Daoy (cell line): ENCODE measurements around the gene TM7SF3. TPM values are rescaled to one million over a fixed set of nuclear protein-coding genes. Genes with fewer than 3 reads are reported as not detected.
"Not testable (repeated sequence)": the region's sequence is repeated elsewhere in the genome, so short reads cannot be mapped to it uniquely, and the experiment has no call there.

Source experiments
- DNase-seq: peaks from one replicate; pipeline ENCODE4 v3.0.0-alpha.2; 2015; ENCODE audit warnings: low read depth
- total RNA-seq: library from RNA; depleted of rRNA; stranded (reverse); fragments of >200 nt; shearing (Covaris generic); gene quantifications from 2 replicates; pipeline ENCODE4 v1.2.3, GENCODE V29; 2014

The TM7SF3 gene
- total RNA-seq, 1 experiment from 2014 or later, result 66.8 TPM

DNA sequence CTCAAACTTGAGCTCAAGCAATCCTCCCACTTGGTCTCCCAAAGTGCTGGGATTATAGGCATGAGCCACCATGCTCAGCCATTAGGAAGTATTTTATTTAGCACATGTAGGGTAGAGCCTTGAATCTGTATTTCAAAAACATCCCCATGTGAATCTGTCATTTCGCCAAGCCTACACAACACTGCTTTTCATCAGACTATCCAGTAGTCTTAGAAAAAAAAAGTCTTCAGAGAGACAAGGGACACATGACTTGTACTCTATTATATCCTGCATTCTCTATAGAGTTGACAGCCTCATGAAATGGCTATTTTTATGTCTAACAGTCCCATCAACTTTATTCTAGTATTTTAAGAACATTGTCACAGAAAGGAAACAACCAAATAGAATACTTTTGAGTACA, 35.4 kb downstream of the TM7SF3 start:
- no peak for DNase-seq

- no peak for DNase-seq
These were observed 37.5 kb downstream of the TM7SF3 start for GRCh38 chr12:26976687-26977086.

DNA sequence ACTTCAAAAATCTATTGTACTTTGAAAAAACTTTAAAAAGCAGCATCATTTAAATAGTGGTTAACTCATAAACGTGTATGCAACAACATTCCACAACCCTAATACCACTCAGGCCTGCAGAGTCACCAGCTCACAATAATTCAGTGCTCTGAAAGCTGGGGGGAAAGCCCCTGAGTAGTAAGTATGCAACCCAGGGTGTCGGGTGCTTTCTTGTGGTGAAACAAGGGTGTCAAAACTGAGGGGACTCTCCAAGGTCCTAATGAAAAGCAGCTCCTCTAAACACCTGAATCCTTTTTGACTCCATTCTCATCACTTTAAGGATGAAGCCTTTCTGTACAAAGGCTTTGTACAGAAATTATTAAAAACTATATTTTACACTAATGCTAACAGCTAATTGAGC, 42.2 kb downstream of the TM7SF3 start:
- no peak for DNase-seq

DNA sequence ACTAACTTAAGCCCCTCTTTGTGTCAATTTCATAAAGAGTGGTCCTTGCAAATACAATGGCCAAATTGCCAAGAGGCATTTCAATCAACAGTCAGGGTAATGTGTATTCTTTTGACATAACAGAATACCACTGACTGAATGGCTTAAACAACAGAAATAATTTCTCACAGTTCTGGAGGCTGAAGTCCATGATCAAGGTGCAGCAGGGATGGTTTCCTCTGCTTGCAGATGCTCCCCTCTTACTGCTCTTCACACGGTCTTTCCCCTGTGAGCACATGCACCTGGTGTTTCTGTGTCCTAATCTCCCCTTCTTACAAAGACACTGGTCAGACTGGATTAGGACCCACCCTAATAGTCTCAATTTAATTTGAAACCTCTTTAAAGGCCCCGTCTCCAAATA, 44.0 kb downstream of the TM7SF3 start:
- no peak for DNase-seq

DNA sequence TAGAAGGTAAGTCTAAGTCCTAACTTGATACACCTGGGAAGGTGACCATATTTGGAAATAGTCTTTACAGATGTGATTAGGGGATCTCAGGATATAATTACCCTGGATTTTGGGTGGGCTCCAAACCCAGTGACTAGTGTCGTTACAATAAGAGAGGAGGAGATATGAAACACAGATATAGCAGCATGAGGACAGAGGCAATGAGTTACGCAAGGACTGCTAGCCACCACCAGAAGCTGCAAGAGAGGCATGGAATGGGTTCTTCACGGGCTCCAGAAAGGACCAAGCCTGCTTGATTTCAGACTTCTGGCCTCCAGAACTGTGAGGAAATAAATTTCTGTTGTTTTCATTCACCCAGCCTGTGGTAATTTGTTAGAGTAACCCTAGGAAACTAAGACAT, 47.3 kb downstream of the TM7SF3 start:
- DNase-seq, result no peak

DNA sequence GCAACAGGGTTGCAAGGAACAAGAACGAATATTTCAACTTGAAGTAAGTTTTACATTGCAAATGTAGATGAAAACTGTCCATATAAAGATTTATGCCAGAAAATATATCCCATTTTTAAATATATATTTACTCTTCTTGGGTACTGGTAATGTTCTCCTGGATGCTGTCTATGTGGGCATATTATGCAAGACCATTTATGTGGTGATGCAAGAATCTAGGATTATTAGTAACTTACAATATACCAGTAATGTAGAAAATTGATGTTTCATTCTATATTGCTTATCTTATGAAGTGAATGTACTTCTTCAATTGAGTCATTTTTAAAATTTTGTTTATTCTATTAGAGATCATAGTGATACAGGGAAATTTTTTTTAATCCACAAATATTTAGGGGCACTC, 50.8 kb downstream of the TM7SF3 start:
- no peak for DNase-seq

- DNase-seq, result no peak
These were observed 52.4 kb downstream of the TM7SF3 start for GRCh38 chr12:26961803-26962202.

- DNase-seq, result not testable (repeated sequence)
These were observed 52.8 kb downstream of the TM7SF3 start for GRCh38 chr12:26961391-26961790.

GRCh38 chr12:26954027-26954426, 60.2 kb downstream of the TM7SF3 start:
- no peak for DNase-seq

DNA sequence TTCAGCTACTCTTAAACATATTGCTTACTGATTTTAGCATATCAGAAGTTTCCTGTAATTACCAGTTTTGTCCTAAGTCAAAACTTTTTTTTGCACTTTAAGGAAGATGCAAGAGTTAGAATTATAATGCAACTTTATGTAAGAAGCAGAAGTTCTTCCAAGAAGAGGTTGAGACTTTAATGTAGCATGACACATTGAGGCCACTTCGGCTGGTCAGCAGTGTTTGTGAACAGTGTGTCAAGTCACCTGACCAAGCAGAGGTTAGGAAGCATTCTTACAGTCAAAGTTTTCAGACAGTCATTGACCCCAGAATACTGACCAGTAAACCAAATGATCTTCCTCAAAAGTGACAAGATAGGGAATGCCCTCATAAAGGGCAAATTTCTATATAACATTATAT, 60.7 kb downstream of the TM7SF3 start:
- no peak for DNase-seq

- no peak for DNase-seq
These were observed 65.9 kb downstream of the TM7SF3 start for GRCh38 chr12:26948309-26948708.

- DNase-seq, result no peak
These were observed 73.0 kb downstream of the TM7SF3 start for GRCh38 chr12:26941215-26941594.

- peak; percentile 11 for DNase-seq
These were observed 73.5 kb downstream of the TM7SF3 start for GRCh38 chr12:26940516-26941214.

- no peak for DNase-seq
These were observed 74.2 kb downstream of the TM7SF3 start for GRCh38 chr12:26939953-26940352.

GRCh38 chr12:26939192-26939832, 74.9 kb downstream of the TM7SF3 start:
- no peak for DNase-seq

DNA sequence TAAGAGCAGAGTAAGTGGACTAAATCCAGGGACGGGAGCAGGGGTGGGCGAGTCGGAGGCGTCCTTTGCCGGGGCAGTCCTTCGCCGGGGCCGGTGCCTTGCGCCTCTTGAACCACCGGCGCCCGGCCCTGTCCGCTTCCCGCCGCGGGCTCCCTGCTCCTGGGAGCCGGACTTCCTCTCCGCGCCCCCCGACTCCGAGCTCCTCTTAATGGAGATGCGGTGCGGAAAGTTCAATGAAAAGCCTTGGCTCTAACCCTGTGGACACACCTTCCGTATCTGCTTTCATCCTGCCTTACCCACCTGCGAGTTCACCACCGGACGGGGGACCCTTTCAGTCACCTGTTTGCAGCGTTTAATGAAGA, 75.5 kb downstream of the TM7SF3 start:
- DNase-seq, result no peak

DNA sequence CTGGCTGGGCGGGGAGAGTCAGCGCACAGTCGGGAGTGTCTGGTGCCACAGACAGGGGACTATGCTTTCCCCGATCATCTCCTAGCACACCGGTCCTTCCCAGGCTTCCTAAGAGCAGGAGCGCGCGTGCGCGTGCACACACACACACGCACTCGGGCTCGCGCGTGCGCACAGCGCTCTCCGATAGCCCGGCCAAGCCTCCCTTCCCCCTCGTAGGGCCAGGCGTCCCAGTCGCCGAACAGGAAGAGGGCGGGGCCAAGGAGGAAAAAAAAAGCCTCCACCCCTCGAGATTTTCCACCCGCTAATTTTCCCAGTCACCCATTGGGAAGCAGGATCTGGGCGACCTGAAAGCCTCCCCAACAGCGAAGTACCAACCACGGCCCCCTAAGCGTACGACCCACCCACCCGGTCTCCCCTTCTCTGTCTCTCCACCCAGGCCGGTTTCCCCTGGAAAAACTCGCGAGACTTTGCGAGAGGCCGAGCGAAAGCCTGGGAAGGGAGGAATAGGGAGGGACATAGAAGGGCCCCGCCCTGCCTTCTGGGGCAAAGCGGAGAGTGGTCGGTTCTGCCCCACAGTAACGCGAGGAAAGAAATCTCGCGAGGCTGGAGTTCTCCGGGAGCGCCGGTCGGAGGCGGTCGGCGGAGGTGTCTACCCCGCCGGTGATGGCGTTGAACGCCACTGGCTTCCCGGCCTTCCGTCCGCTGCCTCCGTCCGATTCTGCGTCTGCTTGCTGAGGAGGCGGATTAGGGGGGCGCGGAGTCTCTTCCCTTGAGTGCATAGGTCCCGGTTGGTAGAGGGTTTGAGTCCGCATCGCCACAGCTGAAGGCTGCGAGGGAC, 76.1 kb downstream of the TM7SF3 start, which contains the start of the genes FGFR1OP2 and INTS13:
TSS of gene FGFR1OP2 (plus strand) at position 608 of the 838 bp plus-strand sequence. CDS start 15,689 bp downstream, outside the sequence.
TSS of gene INTS13 (minus strand) at position 119 of the 838 bp plus-strand sequence. CDS start 1,178 bp downstream, outside the sequence.
- peak; percentile 99 for DNase-seq

GRCh38 chr12:26937443-26937862, 76.7 kb downstream of the TM7SF3 start:
- no peak for DNase-seq

DNA sequence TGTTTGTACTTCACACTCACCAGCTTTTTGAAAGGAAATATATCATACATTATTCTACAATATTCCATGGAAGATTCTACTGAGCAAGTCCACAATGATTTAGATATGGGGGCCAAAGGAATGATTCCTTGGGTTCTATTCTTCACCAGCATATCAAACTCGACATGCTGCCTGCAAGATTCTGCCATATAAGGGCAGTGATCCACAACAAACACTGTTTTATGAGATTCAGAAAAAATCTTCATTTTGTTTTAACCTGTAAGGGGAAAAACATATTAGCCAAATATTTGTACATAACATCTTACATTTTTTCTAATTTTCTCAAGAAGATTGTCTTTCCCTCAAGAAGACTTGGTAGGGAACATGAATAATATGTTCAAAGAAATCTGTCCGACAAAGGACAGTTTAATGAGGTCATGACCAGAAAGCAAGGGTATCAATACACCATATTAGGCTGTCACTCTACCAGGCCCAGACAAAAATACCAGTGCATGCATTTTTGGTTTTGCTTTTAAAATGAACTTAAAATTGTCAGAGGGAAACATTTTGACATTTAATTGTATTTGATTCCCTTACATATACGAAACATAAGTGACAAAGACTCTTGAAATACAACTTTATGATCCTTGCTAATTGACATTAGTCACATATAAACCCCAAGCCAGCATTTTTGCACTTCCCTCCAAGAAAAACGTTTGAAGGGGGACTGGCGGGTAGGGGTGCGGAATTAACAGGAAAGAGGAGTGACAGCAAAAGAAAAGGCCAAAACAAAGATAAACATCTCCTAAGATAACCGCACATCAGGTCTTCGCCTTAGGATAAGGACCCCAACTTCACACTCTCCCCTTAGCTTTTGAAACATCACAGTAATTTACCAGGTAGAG, 77.4 kb downstream of the TM7SF3 start:
- DNase-seq, result peak; percentile 14

DNA sequence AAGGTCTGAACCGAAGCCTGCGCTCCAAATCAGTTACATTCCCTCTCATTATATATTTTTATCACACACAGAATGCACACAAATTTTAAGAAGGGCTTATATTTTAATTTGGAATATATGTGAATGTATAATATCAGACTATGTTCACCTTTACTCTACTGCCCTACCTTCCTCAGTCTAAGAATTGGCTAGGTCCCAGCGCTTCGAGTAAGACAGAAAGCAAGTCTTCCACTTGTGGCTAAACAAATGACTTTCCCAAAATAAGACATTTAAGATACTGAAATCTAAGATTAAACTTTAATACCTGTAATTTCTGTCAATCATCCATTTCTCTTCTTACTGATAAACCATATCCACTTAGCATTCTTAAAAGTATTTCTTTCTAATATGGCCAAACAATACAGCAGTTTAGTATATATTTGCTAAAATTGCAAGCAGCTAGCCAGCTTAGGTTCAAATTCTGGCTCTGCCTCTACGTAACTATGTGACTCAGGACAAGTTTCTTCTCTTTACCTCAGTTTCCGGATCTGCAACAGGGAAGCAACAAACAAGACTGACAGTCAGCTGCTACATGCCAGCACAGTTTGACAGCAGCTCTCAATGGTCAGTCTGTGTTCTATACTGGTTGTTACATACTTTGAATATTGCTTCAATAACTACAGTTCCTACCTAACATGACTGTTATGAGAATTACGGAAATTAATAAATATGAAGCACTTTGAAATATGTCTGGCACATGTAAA, 78.4 kb downstream of the TM7SF3 start:
- no peak for DNase-seq

- no peak for DNase-seq
These were observed 84.6 kb downstream of the TM7SF3 start for GRCh38 chr12:26929590-26929989.
